Prostate gland (tissue), 2 donors: ENCODE results near the gene CHTF18. TPM values are rescaled to one million over a fixed set of nuclear protein-coding genes. Genes with fewer than 3 reads are reported as not detected.

ENCODE experiments used
- DNase-seq: peaks from one replicate; pipeline ENCODE4 v3.0.0-alpha.2; 2019; ENCODE audit warnings: low spot score
- H3K27ac ChIP-seq, 2 donors: fragments of 200-600 bp; sonication (generic); 2 replicates each; pipeline ENCODE4 v1.5.1; 2017 to 2019
- H3K27me3 ChIP-seq: fragments of 200-600 bp; sonication (generic); replicated peaks from 2 replicates; pipeline ENCODE4 v1.5.1; 2019; ENCODE audit not compliant: insufficient read depth
- H3K36me3 ChIP-seq, 2 donors: fragments of 200-600 bp; sonication (generic); 1 replicate in 1 of 2; 2 replicates in 1 of 2; pipeline versions ENCODE4 v1.5.1 to v1.8.1; 2017 to 2019
- H3K4me1 ChIP-seq: fragments of 200-600 bp; sonication (generic); replicated peaks from 2 replicates; pipeline ENCODE4 v1.5.1; 2019
- H3K4me3 ChIP-seq, 2 donors: fragments of 200-600 bp; sonication (generic); 2 replicates each; pipeline ENCODE4 v1.5.1; 2017 to 2019
- H3K9me3 ChIP-seq: fragments of 200-600 bp; sonication (generic); 2 replicates; pipeline ENCODE4 v1.5.1; 2017
- POLR2A ChIP-seq: fragments of 450-650 bp; IDR thresholded peaks from one replicate; pipeline ENCODE4 v1.6.1; 2016; ENCODE audit warnings: antibody characterized with exemption, mild to moderate bottlenecking
- POLR2AphosphoS5 ChIP-seq: sonication (generic); formaldehyde crosslinking; IDR thresholded peaks from one replicate; pipeline ENCODE4 v1.6.1; 2017; ENCODE audit warnings: antibody characterized with exemption
- WGBS: methylation state at CpG from one replicate; pipeline ENCODE4 v1.1.5; 2018; 5-methylcytosine and 5-hydroxymethylcytosine counted together
- intact Hi-C: fragments of 100-400 bp; cut with DNase I; formaldehyde crosslinking; loops from one replicate; pipeline ENCODE4 v1.14.2; 2022
- total RNA-seq, 2 donors: library from RNA; depleted of rRNA; stranded (reverse); fragments of >200 nt; gene quantifications; one replicate each; pipeline ENCODE4 v1.1.0, GENCODE V29; 2016
- TF ChIP-seq, protein P1 (sequence below), 4 experiments: fragments of 200-600 bp in 2 of 4; fragments of 450-650 bp in 2 of 4; sonication (generic) in 2 of 4; IDR thresholded peaks; 1 replicate in 3 of 4; 2 replicates in 1 of 4; pipeline ENCODE4 v1.5.1; 2016 to 2019; ENCODE audit warnings: antibody characterized with exemption in 4 of 4, mild to moderate bottlenecking in 2 of 4, moderate library complexity in 2 of 4

CHTF18 gene
- total RNA-seq, 2 donors from 2014 or later: 7.8 to 57.5 TPM

DNA sequence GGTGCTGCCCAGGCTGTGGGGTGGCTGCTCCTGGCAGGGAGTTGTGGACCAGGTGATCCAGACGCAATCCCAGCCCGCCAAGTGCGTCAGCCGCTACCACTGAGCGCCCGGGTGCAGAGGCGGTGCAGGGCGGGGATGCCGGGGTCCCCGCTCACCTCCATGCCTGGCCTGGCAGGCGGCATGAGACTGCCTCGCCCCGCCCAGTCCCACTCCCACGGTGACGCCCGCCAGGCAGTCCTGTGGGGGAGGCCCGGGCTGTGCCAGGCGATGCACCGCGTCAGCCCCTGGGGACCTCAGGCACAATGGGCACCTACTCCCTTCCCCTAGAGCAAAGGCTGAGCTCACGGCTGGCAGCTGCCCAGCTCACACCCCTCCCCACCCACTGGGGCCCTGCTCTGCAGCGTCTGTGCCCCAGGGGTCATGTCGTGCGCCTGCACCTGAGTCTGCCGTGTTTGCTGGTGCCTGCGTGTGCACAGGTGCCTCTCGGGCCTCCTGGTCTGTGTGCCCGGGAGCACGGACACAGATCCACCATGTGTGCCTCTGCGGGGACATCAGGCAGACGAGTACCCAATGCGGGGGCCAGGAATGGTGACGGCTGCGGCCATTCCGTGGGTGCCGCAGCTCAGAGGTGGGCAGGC lies 5.5 kb upstream of the CHTF18 start:
- DNase-seq: no peak
- no peak overlapping the region for H3K4me3 ChIP-seq
- no peaks in the 10 kb centered on the region for H3K9me3 ChIP-seq
- H3K27me3 ChIP-seq: peaks cover 15% of the 10 kb centered on the region
- H3K27ac ChIP-seq: no peak overlapping the region
- TF ChIP-seq POLR2A: no peak
- no peak for TF ChIP-seq POLR2AphosphoS5
- TF ChIP-seq, protein P1, sequence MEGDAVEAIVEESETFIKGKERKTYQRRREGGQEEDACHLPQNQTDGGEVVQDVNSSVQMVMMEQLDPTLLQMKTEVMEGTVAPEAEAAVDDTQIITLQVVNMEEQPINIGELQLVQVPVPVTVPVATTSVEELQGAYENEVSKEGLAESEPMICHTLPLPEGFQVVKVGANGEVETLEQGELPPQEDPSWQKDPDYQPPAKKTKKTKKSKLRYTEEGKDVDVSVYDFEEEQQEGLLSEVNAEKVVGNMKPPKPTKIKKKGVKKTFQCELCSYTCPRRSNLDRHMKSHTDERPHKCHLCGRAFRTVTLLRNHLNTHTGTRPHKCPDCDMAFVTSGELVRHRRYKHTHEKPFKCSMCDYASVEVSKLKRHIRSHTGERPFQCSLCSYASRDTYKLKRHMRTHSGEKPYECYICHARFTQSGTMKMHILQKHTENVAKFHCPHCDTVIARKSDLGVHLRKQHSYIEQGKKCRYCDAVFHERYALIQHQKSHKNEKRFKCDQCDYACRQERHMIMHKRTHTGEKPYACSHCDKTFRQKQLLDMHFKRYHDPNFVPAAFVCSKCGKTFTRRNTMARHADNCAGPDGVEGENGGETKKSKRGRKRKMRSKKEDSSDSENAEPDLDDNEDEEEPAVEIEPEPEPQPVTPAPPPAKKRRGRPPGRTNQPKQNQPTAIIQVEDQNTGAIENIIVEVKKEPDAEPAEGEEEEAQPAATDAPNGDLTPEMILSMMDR (IDR thresholded peaks at IDR 0.05): no peak
- H3K4me1 ChIP-seq: peaks cover 5% of the 10 kb centered on the region
- no peaks in the 10 kb centered on the region for H3K36me3 ChIP-seq
- WGBS: 44% methylated on average over 23 of the region's 36 CpGs
- intact Hi-C loops: no loop called here

DNA sequence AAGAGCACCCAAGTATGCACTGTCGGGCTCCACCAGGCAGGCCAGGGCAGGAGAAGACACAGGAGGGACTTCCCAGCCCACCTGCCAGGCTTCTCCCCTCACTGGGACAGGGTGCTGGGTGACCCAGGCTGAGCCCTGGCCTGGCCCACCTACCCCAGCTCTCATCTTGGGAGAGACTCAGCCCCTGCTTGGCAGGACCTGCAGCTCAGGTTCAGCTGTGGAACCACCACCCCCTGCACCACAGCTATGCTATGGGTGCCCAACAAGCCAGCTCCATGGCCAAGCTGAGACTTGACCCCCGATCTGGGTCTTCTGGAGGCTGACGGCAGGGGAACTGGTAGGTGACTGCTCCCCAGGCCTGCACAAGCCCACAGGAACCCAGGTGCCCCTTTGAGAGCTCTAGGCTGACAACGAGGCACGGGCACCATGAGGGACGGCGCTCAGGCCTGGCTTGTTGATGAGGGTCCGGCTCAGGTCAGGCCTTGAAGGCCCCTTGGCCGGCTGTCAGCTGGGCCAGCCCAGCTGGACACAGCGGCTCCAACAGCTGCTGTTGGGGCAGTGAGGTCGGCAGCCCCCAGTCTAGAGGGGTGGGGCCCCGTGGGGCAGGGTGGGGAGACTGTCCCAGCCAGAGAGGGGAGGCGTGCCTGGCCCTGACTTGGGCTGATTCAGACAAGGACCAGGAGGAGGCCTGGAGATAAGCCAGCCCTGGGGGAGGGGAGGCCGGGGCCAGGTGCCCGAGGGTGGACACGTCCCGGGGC lies 4.8 kb upstream of the CHTF18 start:
- peaks cover 15% of the 10 kb centered on the region for H3K27me3 ChIP-seq
- no peak overlapping the region for H3K4me3 ChIP-seq
- H3K27ac ChIP-seq: no peak overlapping the region
- 28% methylated on average over 14 of the region's 17 CpGs for WGBS
- peaks cover 5% of the 10 kb centered on the region for H3K4me1 ChIP-seq
- intact Hi-C loops: no loop called here
- DNase-seq: no peak
- no peak for TF ChIP-seq POLR2AphosphoS5
- TF ChIP-seq, protein P1 (IDR thresholded peaks at IDR 0.05): no peak
- TF ChIP-seq POLR2A: no peak
- H3K9me3 ChIP-seq: no peaks in the 10 kb centered on the region
- H3K36me3 ChIP-seq: no peaks in the 10 kb centered on the region

DNA sequence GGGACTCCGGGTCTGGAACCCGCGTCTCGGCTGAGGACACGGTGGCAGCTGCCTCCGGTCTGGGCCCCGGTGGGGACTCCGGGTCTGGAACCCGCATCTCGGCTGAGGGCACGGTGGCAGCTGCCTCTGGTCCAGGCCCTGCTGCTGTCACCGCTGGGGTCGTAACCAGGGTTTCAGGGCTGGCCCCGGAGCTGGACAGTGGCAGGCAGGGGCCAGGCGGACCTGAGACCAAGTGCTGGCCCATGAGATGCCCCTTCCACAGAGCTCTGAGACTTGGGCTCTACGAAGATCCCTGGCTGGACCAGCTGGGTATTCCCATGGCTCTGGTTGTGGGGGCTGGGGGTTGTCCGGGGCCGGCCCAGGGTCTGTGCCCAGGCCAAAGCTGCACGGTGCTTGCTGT lies 4.0 kb upstream of the CHTF18 start:
- Histone ChIP-seq H3K27ac (no peak overlapping the region), H3K27me3 (peaks cover 15% of the 10 kb centered on the region), H3K4me3 (no peak overlapping the region), H3K36me3 (no peaks in the 10 kb centered on the region), H3K4me1 (peaks cover 5% of the 10 kb centered on the region), H3K9me3 (no peaks in the 10 kb centered on the region)
- intact Hi-C loops: no loop called here
- 100% methylated on average over 2 of the region's 19 CpGs for WGBS
- TF ChIP-seq, protein P1 (IDR thresholded peaks at IDR 0.05): no peak
- no peak for TF ChIP-seq POLR2AphosphoS5
- TF ChIP-seq POLR2A: no peak
- no peak for DNase-seq

DNA sequence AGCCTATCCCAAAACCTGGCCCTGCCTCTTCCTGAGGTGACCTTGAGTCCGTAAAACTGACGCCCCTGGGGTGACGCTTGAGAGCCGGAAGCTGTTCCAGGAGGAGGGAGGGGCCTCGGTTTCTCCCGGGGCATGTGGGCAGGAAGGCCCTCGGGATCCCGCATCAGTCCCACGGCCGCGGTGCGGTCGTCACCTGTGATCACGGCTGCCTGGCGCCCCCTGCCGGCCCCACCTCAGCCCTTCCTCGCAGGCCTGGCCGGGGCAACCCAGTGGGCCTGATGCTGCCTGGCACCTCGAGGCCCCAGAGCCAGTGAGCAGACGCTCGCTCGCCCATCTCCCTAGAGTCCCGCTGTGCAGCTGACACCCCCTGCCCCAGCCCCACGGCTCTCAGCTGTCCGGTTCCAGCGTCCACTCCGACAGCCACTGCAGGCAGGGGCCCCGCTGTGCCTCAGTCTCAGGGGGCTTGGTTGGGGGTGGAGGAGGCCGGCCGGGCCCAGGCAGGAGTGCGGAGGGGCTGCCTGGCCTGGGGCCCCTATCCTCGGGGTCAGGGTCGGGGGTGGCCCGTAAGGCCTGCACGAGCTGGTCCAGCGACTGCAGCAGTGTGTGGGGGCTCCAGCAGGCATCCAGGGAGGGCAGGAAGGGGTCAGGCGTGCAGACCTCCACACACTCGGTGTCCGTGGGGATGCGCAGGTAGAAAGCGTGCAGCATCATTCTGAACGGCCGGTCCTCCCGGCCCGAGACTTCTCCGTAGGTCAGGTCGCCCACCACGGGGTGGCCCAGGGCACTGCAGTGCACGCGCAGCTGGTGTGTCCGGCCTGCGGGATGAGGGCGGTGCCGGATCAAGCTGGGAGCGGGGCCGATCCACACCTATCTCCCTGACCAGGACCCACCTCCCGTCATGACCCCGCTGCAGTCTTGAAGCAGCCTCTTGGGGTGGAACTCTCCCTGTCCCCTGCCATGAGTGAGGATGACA lies 2.6 kb upstream of the CHTF18 start:
- no peaks in the 10 kb centered on the region for H3K9me3 ChIP-seq
- H3K4me1 ChIP-seq: peaks cover 5% of the 10 kb centered on the region
- H3K4me3 ChIP-seq: no peak overlapping the region
- 62% methylated on average over 56 of the region's 58 CpGs for WGBS
- no peaks in the 10 kb centered on the region for H3K36me3 ChIP-seq
- peak; percentile 43 for DNase-seq
- peaks cover 14% of the 10 kb centered on the region for H3K27me3 ChIP-seq
- no peak overlapping the region for H3K27ac ChIP-seq
- TF ChIP-seq POLR2A (no peak), POLR2AphosphoS5 (peak; percentile 10)
- TF ChIP-seq, protein P1 (IDR thresholded peaks at IDR 0.05): peak; percentile 54 to 87 (median 76)
- intact Hi-C loops: loop anchor here (5.0 kb wide), 1 partner anchor 74 kb away; no protein-coding TSS in a partner anchor
